NCI-H774 (cell line): ENCODE data around the gene ANKLE2.

ENCODE experiments used
- DNase-seq: peaks from one replicate; lab custom pipeline; 2025; lab: John Stamatoyannopoulos, UW

ANKLE2 gene

DNA sequence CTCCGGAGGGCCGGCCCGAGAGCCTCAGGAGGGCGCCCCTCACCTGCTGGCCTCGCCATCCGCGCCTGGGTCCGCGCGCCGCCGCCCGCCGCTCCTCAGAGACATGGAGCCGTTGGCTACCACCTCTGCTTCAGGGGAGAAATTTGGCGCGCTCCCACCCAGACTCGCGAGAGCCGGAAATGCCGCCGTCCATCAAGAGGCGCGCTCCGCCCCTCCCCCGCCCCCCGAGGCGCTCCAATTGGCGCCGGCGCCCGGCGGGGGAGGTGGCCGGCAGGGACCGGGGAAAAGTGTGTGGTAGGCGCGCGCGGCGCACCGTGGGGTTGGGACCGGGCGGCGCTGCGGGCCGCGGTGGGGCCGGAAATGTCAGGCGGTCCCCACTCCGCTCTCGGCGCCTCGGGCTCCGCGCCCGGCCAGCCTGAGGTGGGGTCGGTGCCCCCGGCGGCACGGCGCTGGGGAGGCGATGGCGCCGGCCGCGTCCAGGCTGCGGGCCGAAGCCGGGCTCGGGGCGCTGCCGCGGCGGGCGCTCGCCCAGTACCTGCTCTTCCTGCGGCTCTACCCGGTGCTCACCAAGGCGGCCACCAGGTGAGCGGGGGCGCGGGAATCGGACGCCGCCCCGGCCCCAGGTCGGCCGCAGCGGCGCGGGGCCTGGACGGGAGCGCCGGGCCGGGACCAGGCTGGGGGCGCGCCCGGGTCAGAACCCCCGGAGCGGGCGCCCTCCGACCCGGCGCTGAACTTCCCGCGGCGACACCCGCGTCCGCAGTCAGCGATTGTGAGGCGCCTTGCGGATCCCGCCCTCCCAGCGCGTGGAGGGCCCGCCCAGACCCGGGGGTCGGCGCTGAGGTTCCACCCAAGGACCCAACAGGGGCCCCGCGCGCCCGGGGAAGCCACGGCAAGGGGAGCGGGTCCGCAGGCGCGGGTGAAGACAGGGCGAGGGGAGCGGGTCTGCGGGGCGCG lies 74.1 kb downstream of the ANKLE2 start, which contains the start of the genes POLE and PXMP2:
Gene POLE, minus strand, starts transcription at position 132 of the 954 bp plus-strand sequence. Its CDS starts 27 bp downstream, at position 105.
Gene PXMP2, plus strand, starts transcription at position 377 of the 954 bp plus-strand sequence. Its CDS starts 84 bp downstream, at position 461.
- peak; percentile 96 for DNase-seq

DNA sequence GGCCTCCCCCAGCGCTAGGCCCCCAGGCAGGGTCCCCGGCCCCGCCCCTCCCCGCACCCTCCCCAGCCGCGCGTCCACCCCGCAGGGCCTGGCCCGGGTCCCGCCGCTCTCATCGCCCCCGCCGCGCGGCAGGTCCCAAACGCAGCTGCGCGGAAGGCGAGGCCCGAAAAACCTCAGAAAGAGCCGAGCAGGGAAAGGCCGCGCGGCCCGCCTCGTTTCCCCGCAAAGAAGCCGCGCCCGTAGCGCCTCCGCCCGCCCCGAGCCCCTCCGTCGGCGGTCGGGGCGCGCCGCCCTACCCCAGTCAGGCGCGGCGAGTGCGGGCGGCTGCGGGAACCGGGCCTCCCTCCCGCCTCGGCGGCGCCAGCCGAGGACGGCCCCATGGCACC lies 74.8 kb downstream of the ANKLE2 start:
- peak; percentile 47 for DNase-seq

DNA sequence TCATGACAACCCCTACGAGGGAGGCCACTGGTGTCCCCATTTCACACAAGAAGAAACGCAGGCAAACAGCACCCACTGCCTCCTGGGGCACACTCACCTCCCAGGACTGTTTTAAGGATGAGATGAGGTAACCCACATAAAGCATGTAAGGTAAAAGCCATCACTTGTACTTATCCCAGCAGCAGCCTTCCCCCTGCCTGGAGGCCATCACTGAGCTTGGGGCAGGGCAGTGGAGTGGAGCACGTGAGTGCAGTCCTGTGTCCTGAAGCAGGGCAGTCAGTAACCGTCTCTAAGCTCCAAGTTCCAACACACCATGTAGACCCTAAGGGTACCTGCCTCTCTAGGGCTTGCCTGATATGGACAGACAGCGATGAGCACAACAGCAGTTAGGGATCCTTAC lies 76.2 kb downstream of the ANKLE2 start:
- DNase-seq, result no peak

DNA sequence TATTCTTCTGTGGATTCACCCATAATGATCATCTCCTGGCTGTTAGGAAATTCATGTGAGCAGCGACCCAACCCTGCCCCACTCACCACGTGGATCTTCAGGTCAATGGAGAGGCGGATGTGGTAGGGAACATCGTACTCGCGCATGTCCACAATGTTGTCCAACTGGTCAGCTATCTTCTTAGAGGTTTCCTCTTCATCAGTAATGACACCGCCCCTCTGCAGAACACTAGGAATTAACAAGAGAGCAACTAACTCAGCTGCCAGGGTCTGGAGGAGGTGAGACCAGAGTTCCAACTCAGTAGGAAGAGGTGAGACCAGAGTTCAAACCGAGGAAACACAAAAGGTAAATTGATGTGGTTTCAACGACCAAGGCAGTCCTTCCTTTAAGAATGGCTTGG lies 84.1 kb downstream of the ANKLE2 start:
- no peak for DNase-seq

DNA sequence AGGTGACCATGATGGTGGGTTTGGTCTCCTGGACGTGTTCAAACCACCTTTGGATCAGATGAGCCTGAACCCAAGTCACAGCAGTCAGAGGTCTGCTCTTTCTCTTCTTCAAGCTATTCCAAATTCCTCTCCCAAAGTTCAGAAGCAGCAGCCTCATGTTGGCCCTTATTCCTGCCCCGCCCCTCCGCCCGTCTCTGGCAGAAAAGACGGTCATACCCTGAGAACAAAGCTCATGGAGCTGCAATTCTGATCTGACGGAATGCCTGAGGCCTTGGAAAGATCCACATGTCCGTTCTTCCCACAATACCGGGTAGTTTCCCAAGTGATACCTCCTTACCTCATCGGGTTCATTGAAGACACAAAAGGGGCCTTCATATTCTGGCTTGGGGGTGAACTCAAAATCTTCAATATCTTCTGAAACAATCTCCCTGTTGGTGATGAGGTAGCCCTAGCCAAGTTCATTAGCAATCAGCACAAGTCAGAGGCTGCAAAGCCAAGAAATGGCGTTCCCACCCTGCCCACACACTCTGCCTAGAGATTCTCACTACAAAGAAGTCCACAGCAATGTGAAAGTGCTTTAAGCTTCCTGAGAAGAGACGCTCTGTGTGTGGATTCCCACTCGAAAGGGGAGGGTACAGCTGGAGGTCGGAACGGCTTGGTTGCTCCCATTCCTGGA lies 85.7 kb downstream of the ANKLE2 start:
- DNase-seq, result no peak
